ENCODE results near the gene STX8.

Gene STX8

GRCh38 chr17:9220398-9221146, 355.0 kb downstream of the STX8 start:
- no peak for DNase-seq

GRCh38 chr17:9219631-9220397, 355.8 kb downstream of the STX8 start:
- DNase-seq, result no peak

- DNase-seq, result no peak
These were observed 356.7 kb downstream of the STX8 start for GRCh38 chr17:9218911-9219310.

- no peak for DNase-seq
These were observed 357.5 kb downstream of the STX8 start for GRCh38 chr17:9218064-9218635.

GRCh38 chr17:9217151-9218056, 358.2 kb downstream of the STX8 start:
- DNase-seq, result no peak

- no peak for DNase-seq
These were observed 360.2 kb downstream of the STX8 start for GRCh38 chr17:9215465-9215864.

- no peak for DNase-seq
These were observed 362.3 kb downstream of the STX8 start for GRCh38 chr17:9213303-9213640.

- DNase-seq, result no peak
These were observed 363.0 kb downstream of the STX8 start for GRCh38 chr17:9212376-9213302.

GRCh38 chr17:9211133-9211765, 364.4 kb downstream of the STX8 start:
- DNase-seq, result no peak

GRCh38 chr17:9209781-9210370, 365.7 kb downstream of the STX8 start:
- no peak for DNase-seq

- DNase-seq, result no peak
These were observed 366.3 kb downstream of the STX8 start for GRCh38 chr17:9209347-9209746.

GRCh38 chr17:9208381-9209105, 367.1 kb downstream of the STX8 start:
- DNase-seq, result no peak

- DNase-seq, result no peak
These were observed 368.8 kb downstream of the STX8 start for GRCh38 chr17:9206741-9207332.

- DNase-seq, result no peak
These were observed 369.3 kb downstream of the STX8 start for GRCh38 chr17:9206410-9206703.

GRCh38 chr17:9205520-9206409, 369.9 kb downstream of the STX8 start:
- no peak for DNase-seq

- no peak for DNase-seq
These were observed 370.8 kb downstream of the STX8 start for GRCh38 chr17:9204637-9205329.

- no peak for DNase-seq
These were observed 371.7 kb downstream of the STX8 start for GRCh38 chr17:9203771-9204425.

GRCh38 chr17:9202532-9202931, 373.1 kb downstream of the STX8 start:
- DNase-seq, result no peak
